H1 (cell line): ENCODE results near the gene CACNA1C. TPM values are rescaled to one million over a fixed set of nuclear protein-coding genes. Genes with fewer than 3 reads are reported as not detected.

Experiments
- polyA plus RNA-seq, 7 experiments: library from polyadenylated mRNA; depleted of rRNA in 3 of 7; stranded (reverse) in 5 of 7; unstranded in 2 of 7; fragments of >200 nt in 5 of 7; fragments of 200-250 nt in 2 of 7; gene quantifications; 1 replicate in 5 of 7; 2 replicates in 1 of 7; 4 replicates in 1 of 7; pipeline versions ENCODE4 v1.2.1 to v1.2.3, GENCODE V29; 2011 to 2013; ENCODE audit warnings: missing spikeins in 2 of 7, mixed read lengths in 2 of 7
- total RNA-seq: library from RNA; stranded (reverse); fragmentation: NEBNext Ultra II Directional; extraction: Animal tissue kit (Norgen Biotek cat#: 25700); gene quantifications from 2 replicates; pipeline ENCODE4 v1.2.1, GENCODE V29; 2021
- TF ChIP-seq, protein P1 (sequence below): IDR thresholded peaks from 2 replicates; pipeline ENCODE4 v1.6.1; 2012; ENCODE audit warnings: low read length, inconsistent platforms

CACNA1C gene
- total and polyA plus RNA-seq, 2 of the 8 experiments (the other 6 are each of a cell fraction or from before 2014, with no cell fraction given): 1.3 TPM

DNA sequence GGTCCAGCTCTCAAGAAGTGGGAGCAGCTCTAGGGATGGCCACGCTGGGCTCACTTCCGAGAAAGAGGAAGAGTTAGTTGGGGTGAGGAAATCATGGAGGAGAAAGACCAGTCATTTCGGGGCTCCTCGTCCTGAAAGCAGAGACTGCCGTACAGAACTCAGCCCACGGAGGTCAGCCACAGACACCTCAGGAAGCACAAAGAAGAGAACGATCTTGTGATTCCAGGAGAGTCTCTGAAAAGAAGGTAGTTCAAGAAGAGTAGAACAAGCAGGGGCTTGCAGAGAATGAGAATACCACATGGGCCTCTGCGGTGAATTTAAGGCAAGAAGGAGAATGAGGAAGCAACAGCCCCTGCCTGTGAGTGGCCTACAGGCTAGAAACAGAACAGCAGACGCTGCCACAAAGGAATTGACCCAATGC is 311.9 kb downstream of the CACNA1C start (continued):
- TF ChIP-seq, protein P1, sequence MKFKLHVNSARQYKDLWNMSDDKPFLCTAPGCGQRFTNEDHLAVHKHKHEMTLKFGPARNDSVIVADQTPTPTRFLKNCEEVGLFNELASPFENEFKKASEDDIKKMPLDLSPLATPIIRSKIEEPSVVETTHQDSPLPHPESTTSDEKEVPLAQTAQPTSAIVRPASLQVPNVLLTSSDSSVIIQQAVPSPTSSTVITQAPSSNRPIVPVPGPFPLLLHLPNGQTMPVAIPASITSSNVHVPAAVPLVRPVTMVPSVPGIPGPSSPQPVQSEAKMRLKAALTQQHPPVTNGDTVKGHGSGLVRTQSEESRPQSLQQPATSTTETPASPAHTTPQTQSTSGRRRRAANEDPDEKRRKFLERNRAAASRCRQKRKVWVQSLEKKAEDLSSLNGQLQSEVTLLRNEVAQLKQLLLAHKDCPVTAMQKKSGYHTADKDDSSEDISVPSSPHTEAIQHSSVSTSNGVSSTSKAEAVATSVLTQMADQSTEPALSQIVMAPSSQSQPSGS: no peak
- TF ChIP-seq, all 59 proteins: peak for 2
